OCI-LY3 (cell line): Measurements from ENCODE around the gene CYP46A1.

Experiments used
- EZH2phosphoT487 ChIP-seq: fragments of 200-600 bp; shearing (Covaris generic); IDR thresholded peaks from 2 replicates; pipeline ENCODE4 v1.6.1; 2018; ENCODE audit warnings: antibody characterized with exemption, mixed run types, low read depth
- TF ChIP-seq, protein P1 (sequence below): fragments of 200-600, 300-600 bp; sonication (generic); IDR thresholded peaks from 2 replicates; pipeline ENCODE4 v1.5.1; 2014; ENCODE audit warnings: antibody characterized with exemption, low read length, low read depth

DNA sequence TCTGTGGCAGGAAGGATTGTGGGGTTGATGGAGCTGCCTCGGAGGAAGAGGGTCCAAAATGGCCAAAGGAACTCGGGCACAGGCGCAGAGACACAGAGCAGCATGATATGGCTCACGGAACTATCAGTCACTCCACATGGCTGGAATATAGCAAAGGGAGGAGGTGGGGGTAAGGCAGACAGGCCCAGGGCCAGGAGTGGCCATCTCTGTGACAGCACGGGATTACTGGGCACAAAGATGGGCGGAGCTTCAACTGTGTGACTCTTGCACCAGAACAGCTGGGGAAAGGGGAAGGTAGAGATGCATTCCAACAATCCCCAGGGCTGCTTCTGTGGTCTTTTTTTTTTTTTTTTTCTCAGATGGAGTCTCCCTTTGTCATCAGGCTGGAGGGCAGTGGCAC lies 84.3 kb downstream of the CYP46A1 start:
- TF ChIP-seq, protein P1, sequence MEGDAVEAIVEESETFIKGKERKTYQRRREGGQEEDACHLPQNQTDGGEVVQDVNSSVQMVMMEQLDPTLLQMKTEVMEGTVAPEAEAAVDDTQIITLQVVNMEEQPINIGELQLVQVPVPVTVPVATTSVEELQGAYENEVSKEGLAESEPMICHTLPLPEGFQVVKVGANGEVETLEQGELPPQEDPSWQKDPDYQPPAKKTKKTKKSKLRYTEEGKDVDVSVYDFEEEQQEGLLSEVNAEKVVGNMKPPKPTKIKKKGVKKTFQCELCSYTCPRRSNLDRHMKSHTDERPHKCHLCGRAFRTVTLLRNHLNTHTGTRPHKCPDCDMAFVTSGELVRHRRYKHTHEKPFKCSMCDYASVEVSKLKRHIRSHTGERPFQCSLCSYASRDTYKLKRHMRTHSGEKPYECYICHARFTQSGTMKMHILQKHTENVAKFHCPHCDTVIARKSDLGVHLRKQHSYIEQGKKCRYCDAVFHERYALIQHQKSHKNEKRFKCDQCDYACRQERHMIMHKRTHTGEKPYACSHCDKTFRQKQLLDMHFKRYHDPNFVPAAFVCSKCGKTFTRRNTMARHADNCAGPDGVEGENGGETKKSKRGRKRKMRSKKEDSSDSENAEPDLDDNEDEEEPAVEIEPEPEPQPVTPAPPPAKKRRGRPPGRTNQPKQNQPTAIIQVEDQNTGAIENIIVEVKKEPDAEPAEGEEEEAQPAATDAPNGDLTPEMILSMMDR: no peak
- no peak for TF ChIP-seq EZH2phosphoT487
